ENCODE measurements around the gene ITPK1.

DNA sequence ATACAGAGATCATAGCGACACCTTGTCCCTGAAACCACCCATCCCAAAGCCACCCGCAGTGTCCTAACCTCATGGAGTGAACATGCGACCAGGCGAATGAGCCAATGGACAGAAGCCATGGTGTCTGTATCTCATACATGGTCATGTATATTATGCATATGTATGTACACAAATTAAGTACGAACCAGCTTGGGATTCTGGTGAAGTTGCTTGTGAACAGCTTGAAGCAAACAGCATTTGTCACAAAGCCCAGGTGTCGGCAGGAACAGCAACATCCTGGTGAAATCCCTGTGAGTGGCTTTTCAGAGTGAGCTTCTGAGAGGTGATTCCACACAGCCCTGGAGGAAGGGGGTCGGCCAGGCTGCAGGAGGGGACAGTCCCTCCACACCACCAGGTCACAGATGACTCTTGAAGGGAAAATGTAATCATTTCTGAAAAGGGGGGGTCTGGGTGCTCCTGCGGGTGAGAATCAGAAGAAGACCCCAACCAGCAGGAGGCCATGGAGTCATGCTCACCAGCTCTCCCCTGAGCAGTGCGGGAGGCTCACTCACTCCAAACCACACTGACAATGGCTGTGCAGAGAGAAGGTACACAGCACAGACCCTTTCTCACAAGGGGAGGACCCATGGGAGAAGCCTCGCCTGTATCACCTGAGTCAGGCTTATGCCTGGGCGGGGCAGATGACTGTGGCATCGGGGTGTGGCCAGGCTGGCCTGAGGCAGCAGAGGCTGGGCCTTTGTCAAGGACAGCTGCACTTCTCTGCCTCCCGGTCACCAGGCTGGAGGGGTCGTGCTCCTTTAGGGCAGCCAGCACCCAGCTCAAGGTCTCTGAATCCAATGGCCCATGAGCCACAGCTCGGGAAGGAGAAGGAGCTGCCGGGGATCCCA, 178.4 kb downstream of the ITPK1 start:
- TF ChIP-seq, protein P1, sequence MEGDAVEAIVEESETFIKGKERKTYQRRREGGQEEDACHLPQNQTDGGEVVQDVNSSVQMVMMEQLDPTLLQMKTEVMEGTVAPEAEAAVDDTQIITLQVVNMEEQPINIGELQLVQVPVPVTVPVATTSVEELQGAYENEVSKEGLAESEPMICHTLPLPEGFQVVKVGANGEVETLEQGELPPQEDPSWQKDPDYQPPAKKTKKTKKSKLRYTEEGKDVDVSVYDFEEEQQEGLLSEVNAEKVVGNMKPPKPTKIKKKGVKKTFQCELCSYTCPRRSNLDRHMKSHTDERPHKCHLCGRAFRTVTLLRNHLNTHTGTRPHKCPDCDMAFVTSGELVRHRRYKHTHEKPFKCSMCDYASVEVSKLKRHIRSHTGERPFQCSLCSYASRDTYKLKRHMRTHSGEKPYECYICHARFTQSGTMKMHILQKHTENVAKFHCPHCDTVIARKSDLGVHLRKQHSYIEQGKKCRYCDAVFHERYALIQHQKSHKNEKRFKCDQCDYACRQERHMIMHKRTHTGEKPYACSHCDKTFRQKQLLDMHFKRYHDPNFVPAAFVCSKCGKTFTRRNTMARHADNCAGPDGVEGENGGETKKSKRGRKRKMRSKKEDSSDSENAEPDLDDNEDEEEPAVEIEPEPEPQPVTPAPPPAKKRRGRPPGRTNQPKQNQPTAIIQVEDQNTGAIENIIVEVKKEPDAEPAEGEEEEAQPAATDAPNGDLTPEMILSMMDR (IDR thresholded peaks at IDR 0.05), result no peak
- TF ChIP-seq POLR2A (IDR thresholded peaks at IDR 0.05), result no peak
